Mesodermal cell (in vitro differentiated cells): ENCODE data around the gene BSG.
"Not testable (repeated sequence)": the region's sequence is repeated elsewhere in the genome, so short reads cannot be mapped to it uniquely, and the experiment has no call there.

Source experiments
- H3K27ac ChIP-seq: 2 replicates; pipeline ENCODE4 v1.7.0; 2013; ENCODE audit warnings: mild to moderate bottlenecking, low read depth, low read length, moderate library complexity; ENCODE audit not compliant: severe bottlenecking
- H3K36me3 ChIP-seq: 2 replicates; pipeline ENCODE4 v1.7.1; 2013; ENCODE audit warnings: mild to moderate bottlenecking, low read length, moderate library complexity; ENCODE audit not compliant: control insufficient read depth, insufficient read depth
- H3K4me1 ChIP-seq: one replicate; pipeline ENCODE4 v1.7.1; 2013; ENCODE audit warnings: mild to moderate bottlenecking, low read length; ENCODE audit not compliant: insufficient read depth, control insufficient read depth, poor library complexity, severe bottlenecking
- H3K4me3 ChIP-seq: 2 replicates; pipeline ENCODE4 v1.7.0; 2013; ENCODE audit warnings: low read length, control low read depth, mild to moderate bottlenecking; ENCODE audit not compliant: insufficient read depth, poor library complexity, severe bottlenecking; ENCODE audit errors: extremely low read depth
- H3K9me3 ChIP-seq: 2 replicates; pipeline ENCODE4 v1.7.1; 2013; ENCODE audit warnings: mild to moderate bottlenecking, low read length, moderate library complexity; ENCODE audit not compliant: control insufficient read depth
- WGBS, 2 experiments: methylation state at CpG; one replicate each; pipeline ENCODE4 v1.1.5; 2013; ENCODE audit warnings: missing lambda C conversion rate in 2 of 2; ENCODE audit not compliant: insufficient coverage in 2 of 2; 5-methylcytosine and 5-hydroxymethylcytosine counted together

The BSG gene

DNA sequence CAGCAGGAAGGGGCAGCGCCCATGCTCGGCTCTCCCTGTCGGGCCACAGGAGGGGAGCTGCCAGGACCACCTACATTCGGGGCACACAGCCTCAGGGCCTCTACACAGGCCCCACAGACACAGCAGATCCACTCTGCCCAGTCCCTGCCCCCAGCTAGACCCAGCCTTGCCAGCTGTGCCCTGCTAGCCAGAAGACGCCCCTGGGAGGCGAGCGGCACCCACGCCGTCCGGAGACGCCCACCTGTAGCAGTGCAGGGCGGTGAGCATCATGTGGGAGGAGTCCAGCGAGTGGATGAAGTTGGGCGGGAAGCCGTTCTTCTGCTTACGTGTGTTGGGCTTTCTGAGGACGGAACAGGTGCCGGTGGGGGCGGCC lies 45.8 kb downstream of the BSG start:
- Histone ChIP-seq H3K36me3 (peaks cover 56% of the 10 kb centered on the region), H3K27ac (no peak overlapping the region), H3K4me1 (no peaks in the 10 kb centered on the region), H3K9me3 (no peaks in the 10 kb centered on the region), H3K4me3 (no peak overlapping the region)
- WGBS, 2 experiments = 95 to 98% methylated on average over 17 to 18 of the region's 19 CpGs

DNA sequence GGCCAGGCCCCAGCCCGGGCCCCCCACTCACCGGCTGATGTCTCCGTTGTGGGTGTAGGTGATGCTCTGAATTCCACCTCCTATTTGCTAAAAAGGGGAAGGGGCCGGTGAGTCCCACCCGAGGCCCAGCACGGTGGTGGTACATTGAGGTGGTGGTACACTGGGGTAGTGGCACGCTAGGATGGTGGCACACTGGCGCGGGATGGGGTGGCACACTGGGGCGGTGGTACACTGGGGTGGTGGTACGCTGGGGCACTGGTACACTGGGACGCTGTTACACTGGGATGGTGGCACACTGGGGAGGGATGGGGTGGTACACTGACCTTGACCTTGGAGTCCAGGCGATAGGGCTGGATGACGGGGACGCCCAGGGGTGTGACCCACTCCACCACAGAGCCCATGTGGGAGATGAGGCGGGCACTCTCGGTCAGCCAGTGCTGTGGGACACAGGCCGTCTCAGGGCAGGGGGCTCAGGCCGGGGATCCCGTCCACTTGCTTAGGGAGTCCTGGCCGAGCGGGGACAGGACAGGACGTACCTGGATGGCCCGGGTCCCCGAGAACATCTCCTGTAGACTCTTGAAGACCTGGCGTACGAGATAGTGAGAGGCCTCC lies 46.4 kb downstream of the BSG start:
- Histone ChIP-seq H3K36me3 (peaks cover 61% of the 10 kb centered on the region), H3K9me3 (no peaks in the 10 kb centered on the region), H3K4me3 (no peak overlapping the region), H3K4me1 (no peaks in the 10 kb centered on the region), H3K27ac (no peak overlapping the region)
- WGBS, 2 experiments = 97 to 99% methylated on average over 21 to 27 of the region's 27 CpGs

DNA sequence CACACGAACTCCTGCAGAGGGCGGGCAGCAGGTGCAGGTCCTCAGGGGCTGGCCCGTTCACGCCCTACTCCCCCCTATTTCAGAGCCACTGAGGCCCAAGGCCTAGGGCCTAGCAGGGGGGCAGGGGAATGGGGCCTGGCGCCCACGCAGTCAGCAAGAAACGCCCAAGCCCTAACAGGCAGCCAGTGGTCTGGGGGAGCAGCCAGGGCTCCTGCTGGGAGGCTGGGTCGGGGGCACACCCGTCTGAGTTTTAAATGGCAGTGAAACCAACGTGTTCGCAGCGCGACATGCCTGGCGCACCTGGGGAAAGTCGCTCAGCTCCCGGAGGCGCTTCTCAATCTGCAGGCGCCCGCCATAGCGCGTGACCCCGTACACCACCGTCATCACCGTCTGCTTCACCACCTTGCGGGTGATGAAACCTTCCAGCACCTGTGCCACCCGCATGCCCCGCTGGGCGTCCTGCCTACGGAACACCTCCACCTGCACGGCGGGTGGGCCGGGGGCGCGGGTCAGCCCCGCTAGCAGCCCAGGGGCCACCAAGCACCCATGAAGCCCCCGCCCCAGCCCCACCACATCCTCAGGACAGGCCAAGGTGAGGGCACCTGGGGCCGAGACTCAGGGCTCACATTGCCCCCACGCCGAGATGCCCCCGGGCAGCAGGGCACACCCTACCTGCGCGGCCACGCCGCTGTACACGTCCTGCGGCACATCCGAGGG lies 47.0 kb downstream of the BSG start:
- Histone ChIP-seq H3K36me3 (peaks cover 63% of the 10 kb centered on the region), H3K27ac (no peak overlapping the region), H3K4me3 (no peak overlapping the region), H3K9me3 (no peaks in the 10 kb centered on the region), H3K4me1 (no peaks in the 10 kb centered on the region)
- 96 to 98% methylated on average over 25 to 46 of the region's 47 CpGs for WGBS, 2 experiments

- WGBS, 2 experiments = 94 to 98% methylated on average over 24 to 36 of the region's 51 CpGs
- peaks cover 64% of the 10 kb centered on the region for H3K36me3 ChIP-seq
- H3K4me1 ChIP-seq = no peaks in the 10 kb centered on the region
- no peak overlapping the region for H3K4me3 ChIP-seq
- H3K27ac ChIP-seq = no peak overlapping the region
- H3K9me3 ChIP-seq = no peaks in the 10 kb centered on the region
These were observed 47.9 kb downstream of the BSG start for GRCh38 chr19:620166-620862.

GRCh38 chr19:621191-621590 lies 48.8 kb downstream of the BSG start:
- H3K9me3 ChIP-seq, H3K4me3 ChIP-seq, H3K27ac ChIP-seq, H3K4me1 ChIP-seq: not testable (repeated sequence)
- 95 to 97% methylated on average over 4 to 42 of the region's 48 CpGs for WGBS, 2 experiments
- H3K36me3 ChIP-seq = peaks cover 68% of the 10 kb centered on the region

GRCh38 chr19:621819-622218 lies 49.4 kb downstream of the BSG start:
- H3K36me3 ChIP-seq = peaks cover 68% of the 10 kb centered on the region
- no peaks in the 10 kb centered on the region for H3K4me1 ChIP-seq
- H3K27ac ChIP-seq = no peak overlapping the region
- H3K9me3 ChIP-seq = no peaks in the 10 kb centered on the region
- H3K4me3 ChIP-seq = no peak overlapping the region
- WGBS, 2 experiments = 95 to 96% methylated on average over 19 to 22 of the region's 24 CpGs

DNA sequence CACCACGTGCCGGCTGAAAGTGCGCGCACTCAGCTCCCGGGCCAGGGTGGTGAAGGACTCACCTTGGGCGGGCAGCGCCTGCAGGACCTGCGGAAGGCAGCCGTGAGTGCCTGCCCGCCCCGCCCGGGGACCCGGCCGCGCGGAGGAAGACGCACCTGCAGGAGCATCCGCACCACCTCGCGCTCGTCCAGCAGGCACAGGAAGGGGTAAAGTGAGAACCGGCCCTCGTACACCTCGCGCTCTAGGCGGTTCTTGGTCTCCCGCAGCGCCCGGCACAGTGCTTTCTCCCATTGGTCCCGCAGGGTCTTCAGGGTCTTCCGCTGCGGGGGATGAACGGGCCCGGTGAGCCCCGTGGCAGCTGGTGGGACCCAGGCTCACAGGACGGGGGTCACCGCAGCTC lies 50.3 kb downstream of the BSG start:
- H3K4me1 ChIP-seq = no peaks in the 10 kb centered on the region
- peaks cover 65% of the 10 kb centered on the region for H3K36me3 ChIP-seq
- H3K9me3 ChIP-seq = no peaks in the 10 kb centered on the region
- no peak overlapping the region for H3K4me3 ChIP-seq
- 96 to 97% methylated on average over 37 of the region's 37 CpGs for WGBS, 2 experiments
- H3K27ac ChIP-seq = no peak overlapping the region

- Histone ChIP-seq H3K36me3 (peaks cover 66% of the 10 kb centered on the region), H3K27ac (no peak overlapping the region), H3K4me3 (no peak overlapping the region), H3K4me1 (no peaks in the 10 kb centered on the region), H3K9me3 (no peaks in the 10 kb centered on the region)
- 94 to 96% methylated on average over 38 to 43 of the region's 44 CpGs for WGBS, 2 experiments
These were observed 51.0 kb downstream of the BSG start for GRCh38 chr19:623175-623916.

GRCh38 chr19:623974-624373 lies 51.6 kb downstream of the BSG start:
- Histone ChIP-seq H3K36me3 (peaks cover 66% of the 10 kb centered on the region), H3K9me3 (no peaks in the 10 kb centered on the region), H3K4me3 (no peak overlapping the region), H3K4me1 (no peaks in the 10 kb centered on the region), H3K27ac (no peak overlapping the region)
- WGBS, 2 experiments = 90 to 91% methylated on average over 22 to 24 of the region's 24 CpGs

GRCh38 chr19:624433-625109 lies 52.2 kb downstream of the BSG start:
- H3K36me3 ChIP-seq = peaks cover 66% of the 10 kb centered on the region
- H3K9me3 ChIP-seq = no peaks in the 10 kb centered on the region
- no peaks in the 10 kb centered on the region for H3K4me1 ChIP-seq
- no peak overlapping the region for H3K4me3 ChIP-seq
- WGBS, 2 experiments = 95 to 96% methylated on average over 16 to 22 of the region's 24 CpGs
- no peak overlapping the region for H3K27ac ChIP-seq
